Measurements from ENCODE around the gene VCPKMT.
"Not testable (repeated sequence)": the region's sequence is repeated elsewhere in the genome, so short reads cannot be mapped to it uniquely, and the experiment has no call there.

VCPKMT gene

GRCh38 chr14:50092006-50092555 is 24.3 kb downstream of the VCPKMT start:
- DNase-seq (ENCODE audit: low read depth) = no peak

- DNase-seq (ENCODE audit: low read depth) = no peak
These were observed 25.0 kb downstream of the VCPKMT start for GRCh38 chr14:50091240-50091913.

GRCh38 chr14:50089208-50089607 is 27.2 kb downstream of the VCPKMT start:
- no peak for DNase-seq (ENCODE audit: low read depth)

- DNase-seq (ENCODE audit: low read depth) = no peak
These were observed 27.6 kb downstream of the VCPKMT start for GRCh38 chr14:50088731-50089130.

- no peak for DNase-seq (ENCODE audit: low read depth)
These were observed 28.3 kb downstream of the VCPKMT start for GRCh38 chr14:50088117-50088515.

GRCh38 chr14:50087341-50088116 is 28.8 kb downstream of the VCPKMT start:
- no peak for DNase-seq (ENCODE audit: low read depth)

- DNase-seq (ENCODE audit: low read depth) = no peak
These were observed 30.1 kb downstream of the VCPKMT start for GRCh38 chr14:50086321-50086711.

- no peak for DNase-seq (ENCODE audit: low read depth)
These were observed 30.6 kb downstream of the VCPKMT start for GRCh38 chr14:50085570-50086320.

- no peak for DNase-seq (ENCODE audit: low read depth)
These were observed 31.7 kb downstream of the VCPKMT start for GRCh38 chr14:50084666-50085065.

- DNase-seq (ENCODE audit: low read depth) = peak; percentile 52
These were observed 32.7 kb downstream of the VCPKMT start for GRCh38 chr14:50083467-50084337.

- peak; percentile 79 for DNase-seq (ENCODE audit: low read depth)
These were observed 33.4 kb downstream of the VCPKMT start for GRCh38 chr14:50082784-50083466.

GRCh38 chr14:50082308-50082742 is 34.0 kb downstream of the VCPKMT start:
- no peak for DNase-seq (ENCODE audit: low read depth)

- not testable (repeated sequence) for DNase-seq (ENCODE audit: low read depth)
These were observed 37.3 kb downstream of the VCPKMT start for GRCh38 chr14:50079103-50079502.

GRCh38 chr14:50073663-50074062 is 42.7 kb downstream of the VCPKMT start:
- not testable (repeated sequence) for DNase-seq (ENCODE audit: low read depth)

GRCh38 chr14:50072395-50072794 is 44.0 kb downstream of the VCPKMT start:
- no peak for DNase-seq (ENCODE audit: low read depth)

GRCh38 chr14:50070840-50071548 is 45.4 kb downstream of the VCPKMT start:
- no peak for DNase-seq (ENCODE audit: low read depth)

- DNase-seq (ENCODE audit: low read depth) = no peak
These were observed 46.1 kb downstream of the VCPKMT start for GRCh38 chr14:50070230-50070629.

- no peak for DNase-seq (ENCODE audit: low read depth)
These were observed 47.0 kb downstream of the VCPKMT start for GRCh38 chr14:50069325-50069724.

GRCh38 chr14:50068496-50068895 is 47.9 kb downstream of the VCPKMT start:
- DNase-seq (ENCODE audit: low read depth) = no peak
